Tibial nerve (tissue), 4 donors: ENCODE data around the gene ACAP1.

ENCODE experiments used
- CTCF ChIP-seq, 5 experiments: fragments of 200-600 bp in 3 of 5; fragments of 450-650 bp in 2 of 5; sonication (generic) in 3 of 5; IDR thresholded peaks; one replicate each; pipeline ENCODE4 v1.5.1; 2016 to 2019; ENCODE audit warnings: antibody characterized with exemption in 5 of 5, mild to moderate bottlenecking in 3 of 5, moderate library complexity in 2 of 5
- EP300 ChIP-seq, 2 donors: sonication (generic); formaldehyde crosslinking; IDR thresholded peaks; one replicate each; pipeline ENCODE4 v1.6.1; 2017; ENCODE audit warnings: antibody characterized with exemption in 2 of 2, mild to moderate bottlenecking in 1 of 2
- POLR2A ChIP-seq, 2 donors: fragments of 450-650 bp; IDR thresholded peaks; one replicate each; pipeline ENCODE4 v1.6.1; 2017; ENCODE audit warnings: antibody characterized with exemption in 2 of 2, mild to moderate bottlenecking in 2 of 2, moderate library complexity in 2 of 2

- TF ChIP-seq POLR2A (IDR thresholded peaks at IDR 0.05) (peak in 1 of 2 donors; percentile 66), EP300 (IDR thresholded peaks at IDR 0.05) (no peak), CTCF (IDR thresholded peaks at IDR 0.05) (peak in 1 of 5 experiments; percentile 14)
Observed at GRCh38 chr17:7307686-7308624, 28.4 kb upstream of the ACAP1 start.
